AG04449 (cell line): ENCODE results near the gene MOB4.

Experiments used
- CTCF ChIA-PET: fragments of 350-600 bp; formaldehyde crosslinking; extraction: SDS; loops from one replicate; lab custom pipeline; 2021; ENCODE audit warnings: antibody characterized with exemption; lab: Yijun Ruan, JAX
- POLR2A ChIA-PET: fragments of 400-600, 350-600 bp; formaldehyde crosslinking; extraction: SDS; loops from one replicate; lab custom pipeline; 2020; ENCODE audit warnings: antibody characterized with exemption, inconsistent platforms; lab: Yijun Ruan, JAX
- DNase-seq: peaks from one replicate; pipeline ENCODE4 v3.0.0-alpha.2; 2010; ENCODE audit warnings: low read depth, low spot score
- H3K4me3 ChIP-seq: 2 replicates; pipeline ENCODE4 v1.5.1; 2011; ENCODE audit warnings: low read depth, mild to moderate bottlenecking, control low read depth, low read length
- TF ChIP-seq, protein P1 (sequence below): IDR thresholded peaks from one replicate; pipeline ENCODE4 v1.5.1; 2011; ENCODE audit warnings: mild to moderate bottlenecking, moderate library complexity, low read length, control low read depth, inconsistent platforms; ENCODE audit not compliant: insufficient read depth; ENCODE audit errors: missing control alignments

Gene MOB4

DNA sequence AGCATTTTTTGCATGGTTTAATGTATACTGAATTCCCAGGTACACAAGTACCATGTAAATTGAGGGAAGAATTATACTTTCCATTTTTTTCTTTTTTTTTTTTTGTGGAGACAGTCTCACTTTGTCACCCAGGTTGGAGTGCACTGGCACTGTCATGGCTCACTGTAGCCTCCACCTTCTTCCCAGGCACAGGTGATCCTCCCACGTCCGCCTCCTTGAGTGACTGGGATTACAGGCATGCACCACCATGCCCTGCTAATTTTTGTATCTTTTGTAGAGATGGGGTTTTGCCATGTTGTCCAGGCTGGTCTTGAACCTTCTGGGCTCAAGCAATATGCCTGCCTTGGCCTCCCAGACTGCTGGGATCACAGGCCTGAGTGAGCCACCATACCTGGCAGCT, 11.9 kb upstream of the MOB4 start:
- CTCF ChIA-PET, result no interaction called here

GRCh38 chr2:197504512-197504911, 11.4 kb upstream of the MOB4 start:
- POLR2A ChIA-PET, result no interaction called here
- no peak overlapping the region for H3K4me3 ChIP-seq
- TF ChIP-seq, protein P1, sequence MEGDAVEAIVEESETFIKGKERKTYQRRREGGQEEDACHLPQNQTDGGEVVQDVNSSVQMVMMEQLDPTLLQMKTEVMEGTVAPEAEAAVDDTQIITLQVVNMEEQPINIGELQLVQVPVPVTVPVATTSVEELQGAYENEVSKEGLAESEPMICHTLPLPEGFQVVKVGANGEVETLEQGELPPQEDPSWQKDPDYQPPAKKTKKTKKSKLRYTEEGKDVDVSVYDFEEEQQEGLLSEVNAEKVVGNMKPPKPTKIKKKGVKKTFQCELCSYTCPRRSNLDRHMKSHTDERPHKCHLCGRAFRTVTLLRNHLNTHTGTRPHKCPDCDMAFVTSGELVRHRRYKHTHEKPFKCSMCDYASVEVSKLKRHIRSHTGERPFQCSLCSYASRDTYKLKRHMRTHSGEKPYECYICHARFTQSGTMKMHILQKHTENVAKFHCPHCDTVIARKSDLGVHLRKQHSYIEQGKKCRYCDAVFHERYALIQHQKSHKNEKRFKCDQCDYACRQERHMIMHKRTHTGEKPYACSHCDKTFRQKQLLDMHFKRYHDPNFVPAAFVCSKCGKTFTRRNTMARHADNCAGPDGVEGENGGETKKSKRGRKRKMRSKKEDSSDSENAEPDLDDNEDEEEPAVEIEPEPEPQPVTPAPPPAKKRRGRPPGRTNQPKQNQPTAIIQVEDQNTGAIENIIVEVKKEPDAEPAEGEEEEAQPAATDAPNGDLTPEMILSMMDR, result no peak
- CTCF ChIA-PET, result interaction anchor here (1.1 kb wide), 1 partner anchor 11 kb away, joined by 4 read pairs; no protein-coding TSS in a partner anchor
- no peak for DNase-seq

More for the DNA sequence above, 11.9 kb upstream of the MOB4 start:
- POLR2A ChIA-PET, result no interaction called here
- TF ChIP-seq, protein P1, result no peak
- DNase-seq, result no peak
- H3K4me3 ChIP-seq, result no peak overlapping the region

- TF ChIP-seq, protein P1, result no peak
- no peak overlapping the region for H3K4me3 ChIP-seq
- CTCF ChIA-PET, result no interaction called here
Observed at GRCh38 chr2:197506658-197507057, 9.2 kb upstream of the MOB4 start.

DNA sequence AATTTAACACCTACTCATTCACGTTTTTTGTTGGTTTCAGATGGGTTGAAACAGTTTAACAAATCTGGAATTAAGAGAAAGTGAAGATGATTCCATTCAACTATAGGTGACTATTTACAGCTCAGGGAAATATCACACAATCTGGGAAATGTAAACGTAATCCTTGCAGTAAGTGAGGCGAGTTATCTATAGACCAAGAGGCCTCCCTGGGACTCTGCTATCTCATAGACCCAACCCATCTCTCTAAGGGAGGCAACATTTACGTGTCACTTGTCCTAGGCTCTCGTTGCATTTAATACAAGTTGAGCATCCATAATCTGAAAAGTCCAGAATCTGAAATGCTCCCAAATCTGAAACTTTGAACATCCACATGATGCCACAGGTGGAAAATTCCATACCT, 2.0 kb upstream of the MOB4 start:
- H3K4me3 ChIP-seq, result no peak overlapping the region
- TF ChIP-seq, protein P1, result no peak
- ChIA-PET POLR2A (interaction anchor here (1.8 kb wide), 1 partner anchor 14 kb away, joined by 9 read pairs; the partner anchor contains the start of genes HSPD1 and HSPE1), CTCF (no interaction called here)
- no peak for DNase-seq

More at GRCh38 chr2:197506658-197507057, 9.2 kb upstream of the MOB4 start:
- POLR2A ChIA-PET, result no interaction called here
- no peak for DNase-seq

- POLR2A ChIA-PET, result interaction anchor here (0.6 kb wide), 1 partner anchor 15 kb away, joined by 3 read pairs; the partner anchor contains the start of gene HSPD1
- no peak for DNase-seq
- H3K4me3 ChIP-seq, result peak overlapping the region; percentile 93
Observed at GRCh38 chr2:197514754-197515153, 1.1 kb upstream of the MOB4 start.

GRCh38 chr2:197515315-197515738, 539 bp upstream of the MOB4 start:
- TF ChIP-seq, protein P1, result no peak
- ChIA-PET CTCF (interaction anchor here (0.9 kb wide), 1 partner anchor 10 kb away, joined by 4 read pairs; no protein-coding TSS in a partner anchor), POLR2A (interaction anchor here (1.2 to 2.5 kb wide), 2 partner anchors 14 to 15 kb away, joined by 3 to 25 read pairs; partner anchors contain the start of genes HSPD1 and HSPE1)
- H3K4me3 ChIP-seq, result peak overlapping the region; percentile 93
- DNase-seq, result no peak

More at GRCh38 chr2:197514754-197515153, 1.1 kb upstream of the MOB4 start:
- TF ChIP-seq, protein P1, result no peak
- CTCF ChIA-PET, result interaction anchor here (0.9 kb wide), 1 partner anchor 10 kb away, joined by 4 read pairs; no protein-coding TSS in a partner anchor
